Psoas muscle (tissue), 8 donors: ENCODE measurements around the gene IL6. TPM values are rescaled to one million over a fixed set of nuclear protein-coding genes. Genes with fewer than 3 reads are reported as not detected.

Source experiments
- ATAC-seq, 4 donors: fragments of 200-7000 bp; cut with Tn5 transposase; one replicate each; pipeline ENCODE4 v1.9.1; 2020; ENCODE audit warnings: moderate library complexity in 3 of 4, mild to moderate bottlenecking in 2 of 4
- DNase-seq, 2 donors: peaks; one replicate each; pipeline ENCODE4 v3.0.0-alpha.2; 2020
- H3K27ac ChIP-seq: fragments of 200-600 bp; one replicate; pipeline ENCODE4 v1.8.0; 2022
- H3K27me3 ChIP-seq, 3 donors: fragments of 200-600 bp in 1 of 3; one replicate each; pipeline versions ENCODE4 v1.6.1 to v1.8.0; 2013 to 2022; ENCODE audit warnings: low read length in 2 of 3, mild to moderate bottlenecking in 2 of 3, moderate library complexity in 1 of 3; ENCODE audit not compliant: insufficient read depth in 3 of 3
- H3K36me3 ChIP-seq, 2 donors: fragments of 200-600 bp in 1 of 2; one replicate each; pipeline versions ENCODE4 v1.6.1 to v1.8.0; 2013 to 2022; ENCODE audit warnings: low read depth in 1 of 2, mild to moderate bottlenecking in 1 of 2, moderate library complexity in 1 of 2; ENCODE audit not compliant: insufficient read depth in 1 of 2
- H3K4me1 ChIP-seq: fragments of 200-600 bp; one replicate; pipeline ENCODE4 v1.8.0; 2022
- H3K4me3 ChIP-seq: fragments of 200-600 bp; one replicate; pipeline ENCODE4 v1.8.0; 2022; ENCODE audit warnings: mild to moderate bottlenecking
- H3K9me3 ChIP-seq: fragments of 200-600 bp; one replicate; pipeline ENCODE4 v1.8.0; 2022
- CTCF ChIP-seq: fragments of 200-600 bp; IDR thresholded peaks from one replicate; pipeline ENCODE4 v1.8.0; 2022; ENCODE audit warnings: antibody characterized with exemption
- WGBS, 3 donors: extraction: QIAGEN DNeasy Blood & Tissue Kit; methylation state at CpG; one replicate each; pipeline versions ENCODE4 v1.1.6 to v1.1.7; 2013; 5-methylcytosine and 5-hydroxymethylcytosine counted together
- intact Hi-C, 2 donors: fragments of 100-400 bp; cut with DNase I; formaldehyde crosslinking; loops; one replicate each; pipeline versions ENCODE4 v1.11.0 to v1.14.2; 2022
- polyA plus RNA-seq, 3 donors: library from polyadenylated mRNA; stranded (reverse); fragments of 200-250 nt; gene quantifications; one replicate each; pipeline ENCODE4 v1.2.3, GENCODE V29; 2013
- total RNA-seq, 4 donors: library from RNA; stranded (reverse); fragmentation: NEBNext Ultra II Directional in 2 of 4; extraction: Animal tissue kit (Norgen Biotek cat#: 25700) in 2 of 4; gene quantifications; one replicate each; pipeline versions ENCODE4 v1.2.1 to v1.2.4, GENCODE V29; 2021 to 2023
- donor health status: healthy with polysubstance abuse.
- donor health status: DM: no; HTN: no; CAD: no; lungs with moderate emphysema.
- donor health status: Bipolar disorder and iron deficiency.
- donor health status: healthy.
- donor health status: DM: yes; HTN: yes; CAD: no.
- donor health status: DM: no; HTN: no; CAD: no.
- donor health status: DM: no; HTN: no; CAD: no.
- donor health status: DM: yes; HTN: yes; CAD: no.

IL6 gene
- total and polyA plus RNA-seq, 7 donors: 0.51 to 4.6 (median 1.6) TPM; not detected in 1

GRCh38 chr7:22694597-22695207, 32.3 kb upstream of the IL6 start:
- ATAC-seq (no peak), DNase-seq (no peak)
- 79 to 97% (median 92%) methylated on average over 5 of the region's 5 CpGs for WGBS, 3 donors
- H3K9me3 ChIP-seq: no peaks in the 10 kb centered on the region
- H3K27ac ChIP-seq: no peak overlapping the region
- intact Hi-C loops: no loop called here
- H3K36me3 ChIP-seq: no peaks in the 10 kb centered on the region
- no peak overlapping the region for H3K4me3 ChIP-seq
- no peaks in the 10 kb centered on the region for H3K4me1 ChIP-seq
- H3K27me3 ChIP-seq: no peaks in the 10 kb centered on the region
- no peak for TF ChIP-seq CTCF

GRCh38 chr7:22695476-22696132, 31.4 kb upstream of the IL6 start:
- Histone ChIP-seq H3K36me3 (no peaks in the 10 kb centered on the region), H3K4me3 (no peak overlapping the region), H3K27ac (no peak overlapping the region), H3K4me1 (no peaks in the 10 kb centered on the region), H3K27me3 (no peaks in the 10 kb centered on the region), H3K9me3 (no peaks in the 10 kb centered on the region)
- ATAC-seq (no peak), DNase-seq (no peak)
- no peak for TF ChIP-seq CTCF
- intact Hi-C loops: no loop called here
- 93 to 96% (median 94%) methylated on average over 5 of the region's 5 CpGs for WGBS, 3 donors

- WGBS, 3 donors: 83 to 90% (median 86%) methylated on average over 4 of the region's 4 CpGs
- no peak for TF ChIP-seq CTCF
- Histone ChIP-seq H3K9me3 (no peaks in the 10 kb centered on the region), H3K27ac (no peak overlapping the region), H3K4me3 (no peak overlapping the region), H3K27me3 (no peaks in the 10 kb centered on the region), H3K4me1 (no peaks in the 10 kb centered on the region), H3K36me3 (no peaks in the 10 kb centered on the region)
- ATAC-seq: no peak
- no peak for DNase-seq
- intact Hi-C loops: no loop called here
These were observed 30.3 kb upstream of the IL6 start for GRCh38 chr7:22696541-22697228.

- H3K27ac ChIP-seq: no peak overlapping the region
- 64 to 73% (median 70%) methylated on average over 2 of the region's 2 CpGs for WGBS, 3 donors
These were observed 29.6 kb upstream of the IL6 start for GRCh38 chr7:22697322-22697859.

More at GRCh38 chr7:22697322-22697859, 29.6 kb upstream of the IL6 start:
- H3K9me3 ChIP-seq: no peaks in the 10 kb centered on the region
- H3K36me3 ChIP-seq: no peaks in the 10 kb centered on the region
- no peaks in the 10 kb centered on the region for H3K27me3 ChIP-seq
- DNase-seq (no peak), ATAC-seq (no peak)
- H3K4me3 ChIP-seq: no peak overlapping the region
- intact Hi-C loops: no loop called here
- no peak for TF ChIP-seq CTCF
- H3K4me1 ChIP-seq: no peaks in the 10 kb centered on the region
